Smooth muscle cell (in vitro differentiated cells): ENCODE results near the gene XPC. TPM values are rescaled to one million over a fixed set of nuclear protein-coding genes. Genes with fewer than 3 reads are reported as not detected.
A peak's percentile ranks its signal among the peaks of the same experiment; 100 is the strongest.

ENCODE experiments used
- DNase-seq: peaks from one replicate; lab custom pipeline; 2025; ENCODE audit not compliant: unreplicated experiment; lab: John Stamatoyannopoulos, UW
- H2AFZ ChIP-seq: fragments of 200-600 bp; sonication (generic); 2 replicates; pipeline ENCODE4 v1.6.0; 2016; ENCODE audit warnings: antibody characterized with exemption, low read depth, mild to moderate bottlenecking
- H3F3A ChIP-seq: fragments of 200-600 bp; sonication (generic); 2 replicates; pipeline ENCODE4 v1.6.0; 2017; ENCODE audit warnings: antibody characterized with exemption, low read depth
- H3K27ac ChIP-seq: fragments of 200-600 bp; sonication (generic); 2 replicates; pipeline ENCODE4 v1.5.1; 2016; ENCODE audit warnings: low read depth, mild to moderate bottlenecking
- H3K27me3 ChIP-seq: fragments of 200-600 bp; sonication (generic); 2 replicates; pipeline ENCODE4 v1.6.1; 2016; ENCODE audit warnings: low read depth, mild to moderate bottlenecking
- H3K36me3 ChIP-seq: fragments of 200-600 bp; sonication (generic); 2 replicates; pipeline ENCODE4 v1.5.1; 2016; ENCODE audit warnings: low read depth
- H3K4me1 ChIP-seq: fragments of 200-600 bp; sonication (generic); 2 replicates; pipeline ENCODE4 v1.5.1; 2016; ENCODE audit warnings: low read depth
- H3K4me2 ChIP-seq: fragments of 200-600 bp; sonication (generic); 2 replicates; pipeline ENCODE4 v1.6.0; 2016; ENCODE audit warnings: mild to moderate bottlenecking
- H3K4me3 ChIP-seq: fragments of 200-600 bp; sonication (generic); 2 replicates; pipeline ENCODE4 v1.5.1; 2016; ENCODE audit warnings: mild to moderate bottlenecking
- H3K79me2 ChIP-seq: fragments of 200-600 bp; sonication (generic); 2 replicates; pipeline ENCODE4 v1.6.0; 2016; ENCODE audit warnings: low read depth, mild to moderate bottlenecking
- H3K9ac ChIP-seq: fragments of 200-600 bp; sonication (generic); 2 replicates; pipeline ENCODE4 v1.6.0; 2016; ENCODE audit warnings: low read depth
- H3K9me3 ChIP-seq: fragments of 200-600 bp; sonication (generic); replicated peaks from 2 replicates; pipeline ENCODE4 v1.5.1; 2016; ENCODE audit warnings: low read depth
- H4K20me1 ChIP-seq: fragments of 200-600 bp; sonication (generic); 2 replicates; pipeline ENCODE4 v1.6.0; 2016; ENCODE audit warnings: low read depth
- CTCF ChIP-seq: fragments of 200-600 bp; sonication (generic); IDR thresholded peaks from 2 replicates; pipeline ENCODE4 v1.5.1; 2017; ENCODE audit warnings: borderline replicate concordance, mild to moderate bottlenecking, antibody characterized with exemption; ENCODE audit not compliant: insufficient read depth, poor library complexity, severe bottlenecking
- WGBS: methylation state at CpG from one replicate; pipeline ENCODE4 v1.1.7; 2016; ENCODE audit warnings: low lambda C conversion rate; 5-methylcytosine and 5-hydroxymethylcytosine counted together
- polyA plus RNA-seq: library from polyadenylated mRNA; unstranded; fragments of >200 nt; fragmentation: Nextera tagmentation; extraction: Ambion mirVana; gene quantifications from 2 replicates; pipeline ENCODE4 v1.2.1, GENCODE V29; 2016
- total RNA-seq: library from RNA; depleted of rRNA; stranded (reverse); fragments of >200 nt; gene quantifications from 2 replicates; pipeline ENCODE4 v1.2.3, GENCODE V29; 2014

The XPC gene
- total and polyA plus RNA-seq, 2 experiments from 2014 or later: 20.9 to 23.8 TPM

- Histone ChIP-seq H3K4me1 (peaks cover 11% of the 10 kb centered on the region), H3K4me2 (no peak overlapping the region), H2AFZ (no peak overlapping the region), H3K27ac (no peak overlapping the region), H3K79me2 (no peaks in the 10 kb centered on the region), H3K9me3 (no peaks in the 10 kb centered on the region), H4K20me1 (no peaks in the 10 kb centered on the region), H3K27me3 (no peaks in the 10 kb centered on the region), H3K9ac (no peak overlapping the region), H3K36me3 (no peaks in the 10 kb centered on the region), H3K4me3 (no peak overlapping the region), H3F3A (peaks cover 25% of the 10 kb centered on the region)
- DNase-seq: no peak
- no peak for TF ChIP-seq CTCF
- 95% methylated on average over 10 of the region's 10 CpGs for WGBS
These were observed 31.9 kb downstream of the XPC start for GRCh38 chr3:14146381-14147065.

- Histone ChIP-seq H2AFZ (no peak overlapping the region), H3K79me2 (no peaks in the 10 kb centered on the region), H3K27me3 (no peaks in the 10 kb centered on the region), H3K36me3 (no peaks in the 10 kb centered on the region), H3F3A (peaks cover 25% of the 10 kb centered on the region), H3K4me2 (no peak overlapping the region), H3K4me1 (peaks cover 11% of the 10 kb centered on the region), H3K27ac (peak overlapping the region; percentile 100), H3K9ac (no peak overlapping the region), H3K9me3 (no peaks in the 10 kb centered on the region), H4K20me1 (no peaks in the 10 kb centered on the region), H3K4me3 (no peak overlapping the region)
- TF ChIP-seq CTCF: no peak
- DNase-seq: no peak
- WGBS: 93% methylated on average over 10 of the region's 10 CpGs
These were observed 32.6 kb downstream of the XPC start for GRCh38 chr3:14145670-14146380.

GRCh38 chr3:14145236-14145635, 33.2 kb downstream of the XPC start:
- Histone ChIP-seq H3K79me2 (no peaks in the 10 kb centered on the region), H3K9me3 (no peaks in the 10 kb centered on the region), H3K36me3 (no peaks in the 10 kb centered on the region), H3K27ac (peak overlapping the region; percentile 100), H3K4me1 (peaks cover 11% of the 10 kb centered on the region), H3K27me3 (no peaks in the 10 kb centered on the region), H2AFZ (no peak overlapping the region), H3K4me2 (peak overlapping the region; percentile 82), H3F3A (peaks cover 25% of the 10 kb centered on the region), H3K9ac (peak overlapping the region; percentile 97), H4K20me1 (no peaks in the 10 kb centered on the region), H3K4me3 (no peak overlapping the region)
- no peak for DNase-seq
- no peak for TF ChIP-seq CTCF
- 91% methylated on average over 9 of the region's 9 CpGs for WGBS
